Neuronal stem cell (in vitro differentiated cells): ENCODE measurements around the gene BCL2L15.

Experiments used
- DNase-seq: peaks from one replicate; pipeline ENCODE4 v3.0.0-alpha.2; 2013; ENCODE audit warnings: low spot score
- H2AFZ ChIP-seq: one replicate; pipeline ENCODE4 v1.6.1; 2013; ENCODE audit warnings: mild to moderate bottlenecking, low read length, inconsistent platforms
- H2AK5ac ChIP-seq: 2 replicates; pipeline ENCODE4 v1.6.1; 2013; ENCODE audit warnings: low read depth, mild to moderate bottlenecking, inconsistent platforms, low read length, moderate library complexity, mixed read lengths
- H2BK120ac ChIP-seq: 2 replicates; pipeline ENCODE4 v1.6.1; 2013; ENCODE audit warnings: low read depth, mild to moderate bottlenecking, inconsistent platforms, low read length, moderate library complexity, mixed read lengths
- H2BK12ac ChIP-seq: one replicate; pipeline ENCODE4 v1.6.1; 2013; ENCODE audit warnings: low read length, inconsistent platforms
- H2BK15ac ChIP-seq: 2 replicates; pipeline ENCODE4 v1.6.1; 2013; ENCODE audit warnings: mild to moderate bottlenecking, low read length, inconsistent platforms, mixed read lengths
- H2BK5ac ChIP-seq: one replicate; pipeline ENCODE4 v1.6.1; 2013; ENCODE audit warnings: inconsistent platforms, mild to moderate bottlenecking, low read length, moderate library complexity
- H3K14ac ChIP-seq: one replicate; pipeline ENCODE4 v1.6.1; 2013; ENCODE audit warnings: low read length, inconsistent platforms
- H3K18ac ChIP-seq: 2 replicates; pipeline ENCODE4 v1.6.1; 2013; ENCODE audit warnings: low read length, inconsistent platforms
- H3K23ac ChIP-seq: 2 replicates; pipeline ENCODE4 v1.6.1; 2013; ENCODE audit warnings: low read depth, mild to moderate bottlenecking, mixed read lengths, low read length, inconsistent platforms; ENCODE audit not compliant: poor library complexity
- H3K27ac ChIP-seq: replicated peaks from 3 replicates; pipeline ENCODE4 v1.5.1; 2013; ENCODE audit warnings: low read length, inconsistent platforms
- H3K27me3 ChIP-seq, 3 experiments: 2 replicates each; pipeline ENCODE4 v1.6.1; 2013; ENCODE audit warnings: low read length in 3 of 3, mild to moderate bottlenecking in 2 of 3, inconsistent platforms in 1 of 3, low read depth in 1 of 3, mixed read lengths in 1 of 3, moderate library complexity in 1 of 3; ENCODE audit not compliant: control insufficient read depth in 3 of 3, insufficient read depth in 3 of 3
- H3K36me3 ChIP-seq, 2 donors: replicated peaks in 1 of 2; 2 replicates each; pipeline ENCODE4 v1.6.1; 2013; ENCODE audit warnings: low read length in 2 of 2; ENCODE audit not compliant: control insufficient read depth in 2 of 2, insufficient read depth in 2 of 2
- H3K4ac ChIP-seq: 2 replicates; pipeline ENCODE4 v1.6.1; 2013; ENCODE audit warnings: inconsistent platforms, mild to moderate bottlenecking, low read length, moderate library complexity
- H3K4me1 ChIP-seq, 2 donors: 1 replicate in 1 of 2; 2 replicates in 1 of 2; pipeline ENCODE4 v1.6.1; 2013; ENCODE audit warnings: low read length in 2 of 2, low read depth in 1 of 2; ENCODE audit not compliant: control insufficient read depth in 2 of 2, insufficient read depth in 1 of 2
- H3K4me2 ChIP-seq: one replicate; pipeline ENCODE4 v1.6.1; 2013; ENCODE audit warnings: mild to moderate bottlenecking, low read length, inconsistent platforms; ENCODE audit not compliant: insufficient read depth, poor library complexity, severe bottlenecking
- H3K4me3 ChIP-seq, 2 donors: 2 replicates each; pipeline ENCODE4 v1.5.1; 2013; ENCODE audit warnings: low read length in 2 of 2, mild to moderate bottlenecking in 2 of 2, inconsistent platforms in 1 of 2, moderate library complexity in 1 of 2
- H3K79me1 ChIP-seq: one replicate; pipeline ENCODE4 v1.6.1; 2013; ENCODE audit warnings: low read depth, mild to moderate bottlenecking, inconsistent platforms, low read length, moderate library complexity
- H3K9ac ChIP-seq: one replicate; pipeline ENCODE4 v1.6.1; 2013; ENCODE audit warnings: mild to moderate bottlenecking, low read depth, low read length, inconsistent platforms; ENCODE audit not compliant: poor library complexity
- H3K9me3 ChIP-seq, 2 donors: replicated peaks in 1 of 2; 2 replicates each; pipeline versions ENCODE3 to v1.6.1; 2013; ENCODE audit warnings: low read length in 2 of 2, mild to moderate bottlenecking in 2 of 2, inconsistent platforms in 1 of 2, low read depth in 1 of 2, mixed read lengths in 1 of 2, moderate library complexity in 1 of 2; ENCODE audit not compliant: control insufficient read depth in 2 of 2, insufficient read depth in 1 of 2
- H4K8ac ChIP-seq: one replicate; pipeline ENCODE4 v1.6.1; 2013; ENCODE audit warnings: low read depth, mild to moderate bottlenecking, inconsistent platforms, low read length, moderate library complexity
- H4K91ac ChIP-seq: one replicate; pipeline ENCODE4 v1.6.1; 2013; ENCODE audit warnings: low read length, low read depth, mild to moderate bottlenecking, inconsistent platforms; ENCODE audit not compliant: poor library complexity
- WGBS, 2 donors: extraction: QIAGEN DNeasy Blood & Tissue Kit; methylation state at CpG; one replicate each; pipeline ENCODE4 v1.1.7; 2013; ENCODE audit warnings: missing lambda C conversion rate in 2 of 2, mixed read lengths in 1 of 2; ENCODE audit not compliant: insufficient read length in 2 of 2, insufficient replicate concordance in 1 of 2; ENCODE audit errors: extremely low coverage in 2 of 2; 5-methylcytosine and 5-hydroxymethylcytosine counted together

BCL2L15 gene

DNA sequence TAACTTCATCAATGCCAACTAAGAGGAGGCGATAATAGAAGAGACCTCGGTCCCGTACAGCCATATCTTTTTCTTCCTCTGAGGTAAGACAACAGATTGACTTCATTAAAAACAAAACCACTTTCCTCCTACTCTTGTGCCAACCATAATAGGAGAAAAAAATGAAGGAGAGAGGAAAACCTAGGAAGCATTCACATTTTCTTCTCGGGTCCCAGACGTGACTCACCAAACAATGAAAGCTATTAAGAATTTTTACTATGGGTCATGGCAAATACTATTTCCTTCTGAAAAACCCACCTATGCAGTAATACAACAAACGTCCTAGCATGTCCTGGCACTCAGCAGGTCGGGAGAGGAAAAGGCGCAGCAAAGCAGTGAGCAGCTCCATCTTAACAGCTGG is 8.6 kb upstream of the BCL2L15 start:
- Histone ChIP-seq H3K9me3 (no peaks in the 10 kb centered on the region), H3K36me3 (peaks cover 4 to 60% of the 10 kb centered on the region in 2 donors), H4K8ac (no peak overlapping the region), H2BK120ac (no peak overlapping the region), H3K9ac (no peak overlapping the region), H3K4me1 (no peaks in the 10 kb centered on the region), H3K4ac (no peak overlapping the region), H3K4me2 (no peak overlapping the region), H2AK5ac (no peak overlapping the region), H3K4me3 (no peak overlapping the region), H3K18ac (no peak overlapping the region), H4K91ac (no peak overlapping the region), H3K23ac (no peak overlapping the region), H3K27ac (no peak overlapping the region), H3K79me1 (no peaks in the 10 kb centered on the region), H2BK15ac (no peak overlapping the region), H2BK12ac (no peak overlapping the region), H2BK5ac (no peak overlapping the region), H3K27me3 (no peaks in the 10 kb centered on the region), H2AFZ (no peak overlapping the region), H3K14ac (no peak overlapping the region)
- no CpG with 5 or more reads among the region's 8 CpGs for WGBS, 2 donors
- DNase-seq, result no peak

DNA sequence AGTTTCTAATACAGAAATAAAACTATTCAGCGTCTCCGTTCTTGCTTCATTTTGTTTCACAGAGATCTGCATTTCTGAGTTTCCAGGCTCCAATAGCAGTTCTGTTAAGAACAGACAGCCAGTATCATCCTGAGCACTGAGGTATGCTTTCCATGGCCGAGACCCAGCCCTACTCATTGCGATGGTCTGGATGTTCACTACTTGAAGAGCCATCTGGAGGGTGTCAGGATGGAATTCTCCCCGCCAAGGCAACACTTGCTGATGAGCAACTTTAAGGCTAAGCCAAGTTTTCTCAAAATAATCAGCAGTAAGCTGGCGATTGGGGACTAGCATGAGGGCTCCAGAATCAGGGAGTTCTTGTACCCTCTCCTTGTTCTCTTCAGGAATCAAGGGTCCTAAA is 7.7 kb upstream of the BCL2L15 start:
- Histone ChIP-seq H3K27me3 (no peaks in the 10 kb centered on the region), H3K9ac (no peak overlapping the region), H2BK12ac (no peak overlapping the region), H3K27ac (no peak overlapping the region), H3K18ac (no peak overlapping the region), H2BK15ac (no peak overlapping the region), H2AK5ac (no peak overlapping the region), H3K36me3 (peaks cover 3 to 56% of the 10 kb centered on the region in 2 donors), H3K4me1 (no peaks in the 10 kb centered on the region), H4K91ac (no peak overlapping the region), H3K23ac (no peak overlapping the region), H3K4ac (no peak overlapping the region), H2BK5ac (no peak overlapping the region), H2AFZ (no peak overlapping the region), H2BK120ac (no peak overlapping the region), H3K14ac (no peak overlapping the region), H3K4me2 (no peak overlapping the region), H3K9me3 (no peaks in the 10 kb centered on the region), H3K4me3 (no peak overlapping the region), H3K79me1 (no peaks in the 10 kb centered on the region), H4K8ac (no peak overlapping the region)
- no peak for DNase-seq
- WGBS, 2 donors, result no CpG with 5 or more reads among the region's 6 CpGs

DNA sequence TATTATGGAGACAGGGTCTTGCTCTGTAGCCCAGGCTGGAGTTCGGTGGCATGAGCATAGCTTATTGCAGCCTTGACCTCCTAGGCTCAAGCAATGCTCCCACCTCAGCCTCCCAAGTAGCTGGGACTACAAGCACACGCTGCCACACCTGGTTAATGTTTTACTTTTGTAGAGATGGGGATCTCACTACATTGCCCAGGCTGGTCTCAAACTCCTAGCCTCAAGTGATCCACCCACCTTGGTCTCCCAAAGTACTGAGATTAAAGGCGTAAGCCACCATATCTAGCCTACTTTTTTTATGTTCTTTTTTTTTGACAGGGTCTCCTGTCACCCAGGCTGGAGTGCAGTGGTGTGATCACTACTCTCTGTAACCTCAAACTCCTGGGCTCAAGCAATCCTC is 5.9 kb upstream of the BCL2L15 start:
- H2AFZ ChIP-seq, result no peak overlapping the region
- peaks cover 2 to 38% of the 10 kb centered on the region in 2 donors for H3K36me3 ChIP-seq
- no peaks in the 10 kb centered on the region for H3K4me1 ChIP-seq
- no peak overlapping the region for H3K27ac ChIP-seq
- no peaks in the 10 kb centered on the region for H3K27me3 ChIP-seq
- H3K4me3 ChIP-seq, result no peak overlapping the region
- WGBS, 2 donors, result no CpG with 5 or more reads among the region's 3 CpGs
- no peak overlapping the region for H2BK12ac ChIP-seq
- H4K91ac ChIP-seq, result no peak overlapping the region
- H3K14ac ChIP-seq, result no peak overlapping the region
- no peak overlapping the region for H3K9ac ChIP-seq
- no peaks in the 10 kb centered on the region for H3K79me1 ChIP-seq
- H3K18ac ChIP-seq, result no peak overlapping the region
- H4K8ac ChIP-seq, result no peak overlapping the region
- no peak overlapping the region for H2BK120ac ChIP-seq
- H3K9me3 ChIP-seq, result no peaks in the 10 kb centered on the region
- H2BK5ac ChIP-seq, result no peak overlapping the region
- no peak overlapping the region for H3K4ac ChIP-seq
- no peak overlapping the region for H3K23ac ChIP-seq
- H2BK15ac ChIP-seq, result no peak overlapping the region
- H2AK5ac ChIP-seq, result no peak overlapping the region
- DNase-seq, result no peak
- no peak overlapping the region for H3K4me2 ChIP-seq

DNA sequence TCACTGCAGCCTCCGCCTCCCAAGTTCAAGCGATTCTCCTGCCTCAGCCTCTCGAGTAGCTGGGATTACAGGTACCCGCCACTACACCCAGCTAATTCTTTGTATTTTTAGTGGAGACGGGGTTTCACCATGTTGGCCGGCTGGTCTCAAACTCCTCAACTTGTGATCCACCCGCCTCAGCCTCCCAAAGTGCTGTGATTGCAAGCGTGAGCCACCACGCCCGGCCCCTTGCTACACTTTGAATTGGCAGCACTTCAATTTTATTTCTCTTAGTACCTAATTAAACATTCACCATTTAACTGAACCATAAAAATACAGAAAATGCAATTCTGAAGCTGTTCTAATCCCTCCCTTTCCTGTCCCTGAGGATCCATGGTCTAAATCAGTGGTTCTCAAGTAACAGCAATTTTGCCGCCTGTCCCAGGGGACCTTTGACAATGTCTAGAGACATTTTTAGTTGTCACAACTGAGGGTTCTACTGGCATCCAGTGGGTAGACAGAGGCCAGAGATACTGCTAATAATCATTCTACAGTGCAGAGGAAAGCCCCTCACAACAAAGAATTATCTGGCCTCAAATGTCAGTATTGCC is 4.3 kb upstream of the BCL2L15 start:
- peaks cover 0 to 27% of the 10 kb centered on the region in 2 donors for H3K36me3 ChIP-seq
- no peak overlapping the region for H3K14ac ChIP-seq
- no peak overlapping the region for H3K4me3 ChIP-seq
- no peaks in the 10 kb centered on the region for H3K27me3 ChIP-seq
- no peaks in the 10 kb centered on the region for H3K79me1 ChIP-seq
- no peak overlapping the region for H3K9ac ChIP-seq
- H3K23ac ChIP-seq, result no peak overlapping the region
- no peak overlapping the region for H2BK15ac ChIP-seq
- H3K9me3 ChIP-seq, result no peaks in the 10 kb centered on the region
- H3K4ac ChIP-seq, result no peak overlapping the region
- no peak overlapping the region for H2AFZ ChIP-seq
- no peak overlapping the region for H3K4me2 ChIP-seq
- H2BK120ac ChIP-seq, result no peak overlapping the region
- H4K91ac ChIP-seq, result no peak overlapping the region
- no CpG with 5 or more reads among the region's 11 CpGs for WGBS, 2 donors
- H3K27ac ChIP-seq, result no peak overlapping the region
- no peak for DNase-seq
- no peaks in the 10 kb centered on the region for H3K4me1 ChIP-seq
- no peak overlapping the region for H4K8ac ChIP-seq
- no peak overlapping the region for H3K18ac ChIP-seq
- H2BK5ac ChIP-seq, result no peak overlapping the region
- no peak overlapping the region for H2AK5ac ChIP-seq
- no peak overlapping the region for H2BK12ac ChIP-seq
